NCI-H510A (cell line): ENCODE results near the gene SLC5A12.
A peak's percentile ranks its signal among the peaks of the same experiment; 100 is the strongest.
"Not testable (repeated sequence)": the region's sequence is repeated elsewhere in the genome, so short reads cannot be mapped to it uniquely, and the experiment has no call there.

Experiments
- DNase-seq: peaks from one replicate; lab custom pipeline; 2025; lab: John Stamatoyannopoulos, UW

Gene SLC5A12

DNA sequence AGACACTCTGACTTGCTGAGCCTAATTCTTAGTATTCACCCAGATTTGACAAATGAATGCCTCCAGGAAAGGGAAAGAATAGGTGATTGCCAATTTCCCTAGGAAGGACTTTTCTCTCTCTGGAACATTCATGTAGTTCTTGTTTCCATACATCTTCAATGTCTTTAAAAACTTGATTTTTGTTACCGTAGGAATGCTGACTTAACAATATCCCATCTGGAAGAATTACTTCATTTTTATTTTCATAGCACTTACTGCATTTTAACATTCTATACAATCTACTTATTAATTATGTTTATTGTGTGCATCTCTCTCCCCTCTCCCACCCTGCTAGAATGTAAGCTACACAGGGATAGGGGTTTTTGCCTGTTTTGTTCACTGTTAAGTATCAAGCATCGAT is 66.6 kb downstream of the SLC5A12 start:
- no peak for DNase-seq

- DNase-seq, result no peak
These were observed 69.9 kb downstream of the SLC5A12 start for GRCh38 chr11:26651916-26652315.

DNA sequence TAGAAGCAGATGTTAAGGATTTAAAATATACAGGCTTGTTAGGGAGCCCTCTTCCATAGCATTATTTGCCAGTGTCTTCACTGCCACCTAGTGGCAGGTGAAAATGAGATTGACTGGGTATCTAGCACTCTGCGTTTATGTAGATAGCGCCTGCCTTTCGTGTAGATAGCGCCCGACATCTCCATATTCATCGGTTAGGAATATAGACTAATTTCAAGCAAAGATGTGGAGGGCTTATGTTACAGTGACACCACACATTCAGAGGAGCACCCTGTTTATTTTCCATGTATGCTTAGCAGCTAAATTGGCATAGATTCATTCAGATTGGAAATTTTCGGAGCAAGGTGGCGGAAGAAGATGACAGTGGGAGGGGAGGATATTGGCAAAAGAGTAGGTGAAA is 72.0 kb downstream of the SLC5A12 start:
- DNase-seq, result peak; percentile 10

- DNase-seq, result not testable (repeated sequence)
These were observed 78.5 kb downstream of the SLC5A12 start for GRCh38 chr11:26643314-26643713.

GRCh38 chr11:26632691-26633159 is 89.1 kb downstream of the SLC5A12 start:
- no peak for DNase-seq

- DNase-seq, result no peak
These were observed 95.5 kb downstream of the SLC5A12 start for GRCh38 chr11:26626346-26626745.

DNA sequence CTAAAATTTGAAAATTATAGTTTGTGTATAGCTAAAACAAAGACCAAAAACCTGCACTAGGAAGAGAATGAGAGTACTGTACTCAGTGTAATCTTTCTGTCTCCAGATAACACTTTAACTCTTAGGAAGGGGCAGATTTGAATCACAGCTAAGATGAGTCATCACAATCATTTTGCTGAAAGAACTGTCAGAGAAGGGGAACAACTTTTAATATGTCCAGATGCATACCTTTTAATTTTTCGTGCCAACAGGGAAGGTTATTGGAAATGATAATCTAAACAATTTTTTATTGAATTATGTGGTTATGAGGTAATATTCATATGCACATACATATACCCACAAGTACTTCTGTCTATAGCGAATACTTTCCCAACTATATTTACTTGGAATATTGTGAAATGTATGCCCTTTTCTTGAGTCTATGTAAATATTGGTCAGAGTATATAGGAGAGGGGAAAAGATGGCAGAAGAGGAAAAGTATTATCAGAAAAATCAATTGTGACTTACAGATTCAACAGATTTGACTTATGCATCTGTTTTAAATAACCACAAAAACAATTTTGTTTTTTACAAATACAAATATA is 98.7 kb downstream of the SLC5A12 start:
- no peak for DNase-seq

DNA sequence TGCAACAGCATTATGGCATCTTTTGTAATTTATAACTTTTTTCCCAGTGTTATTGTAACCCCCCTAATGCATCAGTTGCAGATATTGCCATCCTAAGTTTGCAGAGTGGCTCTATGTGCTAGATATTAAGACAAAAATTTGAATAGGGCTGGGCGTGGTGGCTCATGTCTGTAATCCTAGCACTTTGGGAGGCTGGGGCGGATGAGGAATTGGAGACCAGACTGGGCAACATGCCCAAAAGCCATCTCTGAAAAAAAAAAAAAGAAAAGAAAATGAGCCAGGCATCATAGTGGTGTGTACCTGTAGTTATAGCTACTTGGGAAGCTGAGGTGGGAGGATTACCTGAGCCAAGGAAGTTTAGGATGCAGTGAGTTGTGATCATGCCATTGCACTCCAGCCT is 99.7 kb downstream of the SLC5A12 start:
- DNase-seq, result no peak

- no peak for DNase-seq
These were observed 100.7 kb downstream of the SLC5A12 start for GRCh38 chr11:26621132-26621531.

DNA sequence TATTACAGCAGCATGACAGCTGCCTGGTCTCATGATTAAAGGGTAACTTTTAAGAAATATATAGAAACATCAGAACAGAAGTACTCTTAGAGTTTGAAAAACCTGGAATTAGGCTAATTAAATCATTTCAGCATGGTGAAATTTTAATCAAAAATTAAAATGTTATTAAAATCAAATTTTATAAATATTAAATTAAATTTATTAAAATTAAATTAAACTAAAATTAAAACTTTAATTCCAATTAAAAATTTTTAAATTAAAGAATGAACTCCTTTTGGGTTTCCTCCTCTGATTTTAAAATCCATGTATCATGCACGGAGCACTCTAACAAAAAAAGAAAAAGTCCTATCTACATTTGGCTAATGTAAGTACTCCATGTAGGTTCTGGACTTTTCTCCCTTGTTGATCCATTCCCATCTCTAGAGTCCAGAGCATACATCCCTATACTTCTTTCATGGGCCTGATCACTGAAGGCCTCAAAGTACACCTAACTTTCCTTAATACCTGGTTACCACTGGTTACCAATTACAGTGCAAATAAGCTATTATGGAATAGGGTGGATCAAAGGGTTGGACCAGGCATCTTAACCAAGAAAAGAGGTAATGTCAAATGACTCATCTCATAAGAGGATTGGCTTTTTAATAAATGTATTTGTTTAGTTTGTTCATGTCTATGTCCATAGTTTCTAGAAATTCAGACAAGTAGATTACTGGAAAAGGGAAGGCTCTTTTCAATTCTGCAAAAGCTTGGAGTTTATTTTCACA is 101.4 kb downstream of the SLC5A12 start:
- no peak for DNase-seq

DNA sequence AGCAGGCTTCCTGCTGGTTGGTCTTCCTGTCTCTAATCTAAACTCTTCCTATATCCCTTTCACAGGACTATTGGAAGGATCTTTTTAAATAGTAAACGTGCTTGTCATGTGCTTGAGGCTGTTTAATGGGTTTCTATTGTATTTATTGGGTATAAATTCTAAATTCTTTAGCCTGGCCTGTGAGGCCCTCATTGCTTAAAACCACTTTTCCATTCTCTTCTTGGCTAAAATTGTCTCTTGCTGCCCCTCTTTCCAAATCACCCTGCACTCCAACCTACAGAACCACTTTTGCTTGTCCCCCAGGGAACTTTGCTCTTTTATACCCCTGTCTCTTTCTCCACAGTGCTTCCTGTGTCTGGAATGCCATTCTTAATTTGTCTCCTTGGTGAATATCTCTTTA is 103.4 kb downstream of the SLC5A12 start:
- no peak for DNase-seq
